PC-9 (cell line): ENCODE results near the gene MYH8.

ENCODE experiments used
- EZH2 ChIP-seq: fragments of 200-600 bp; sonication (generic); IDR thresholded peaks from 2 replicates; pipeline ENCODE4 v1.8.0; 2017; ENCODE audit warnings: antibody characterized with exemption, low read depth
- TF ChIP-seq, protein P1 (sequence below): fragments of 200-600 bp; sonication (generic); conservative IDR thresholded peaks from 2 replicates; pipeline ENCODE4 v1.6.1; 2017; ENCODE audit warnings: mixed run types, antibody characterized with exemption, mild to moderate bottlenecking, moderate library complexity

DNA sequence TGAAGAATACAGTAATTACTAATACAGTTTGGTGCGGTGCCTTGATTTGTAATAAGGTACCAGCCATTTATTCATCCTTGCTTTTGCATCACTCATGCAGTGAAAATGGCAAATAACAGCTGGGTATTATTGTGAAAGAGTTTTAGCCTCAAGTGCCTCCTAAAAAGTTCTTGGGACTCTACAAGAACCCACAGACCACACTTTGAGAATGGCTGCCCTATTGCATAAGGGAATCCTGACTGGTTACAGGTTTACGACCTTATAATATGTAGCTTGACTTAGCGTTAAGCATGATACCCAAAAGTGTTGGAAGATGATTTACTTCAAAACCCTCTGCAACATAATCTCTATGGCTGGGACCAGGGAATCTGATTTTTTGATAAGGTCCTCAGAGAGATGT lies 53.2 kb downstream of the MYH8 start:
- TF ChIP-seq EZH2 = no peak
- TF ChIP-seq, protein P1, sequence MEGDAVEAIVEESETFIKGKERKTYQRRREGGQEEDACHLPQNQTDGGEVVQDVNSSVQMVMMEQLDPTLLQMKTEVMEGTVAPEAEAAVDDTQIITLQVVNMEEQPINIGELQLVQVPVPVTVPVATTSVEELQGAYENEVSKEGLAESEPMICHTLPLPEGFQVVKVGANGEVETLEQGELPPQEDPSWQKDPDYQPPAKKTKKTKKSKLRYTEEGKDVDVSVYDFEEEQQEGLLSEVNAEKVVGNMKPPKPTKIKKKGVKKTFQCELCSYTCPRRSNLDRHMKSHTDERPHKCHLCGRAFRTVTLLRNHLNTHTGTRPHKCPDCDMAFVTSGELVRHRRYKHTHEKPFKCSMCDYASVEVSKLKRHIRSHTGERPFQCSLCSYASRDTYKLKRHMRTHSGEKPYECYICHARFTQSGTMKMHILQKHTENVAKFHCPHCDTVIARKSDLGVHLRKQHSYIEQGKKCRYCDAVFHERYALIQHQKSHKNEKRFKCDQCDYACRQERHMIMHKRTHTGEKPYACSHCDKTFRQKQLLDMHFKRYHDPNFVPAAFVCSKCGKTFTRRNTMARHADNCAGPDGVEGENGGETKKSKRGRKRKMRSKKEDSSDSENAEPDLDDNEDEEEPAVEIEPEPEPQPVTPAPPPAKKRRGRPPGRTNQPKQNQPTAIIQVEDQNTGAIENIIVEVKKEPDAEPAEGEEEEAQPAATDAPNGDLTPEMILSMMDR = no peak
